HepG2 (cell line): ENCODE data around the gene CD44. TPM values are rescaled to one million over a fixed set of nuclear protein-coding genes. Genes with fewer than 3 reads are reported as not detected.

ENCODE experiments used
- ATAC-seq: fragments of 200-7000 bp; cut with Tn5 transposase; 3 replicates; pipeline ENCODE4 v1.9.1; 2020; ENCODE audit warnings: mild to moderate bottlenecking, moderate library complexity
- BruUV-seq: library from RNA; stranded (reverse); fragments of 400-500 nt; replicated peaks from 2 replicates; lab custom pipeline; 2021; lab: Mats Ljungman, UMichigan
- CTCF ChIA-PET: fragments of 300-600 bp; formaldehyde crosslinking; extraction: SDS; loops from one replicate; lab custom pipeline; 2021; ENCODE audit warnings: low total read pairs, inconsistent platforms, low intra/inter-chr PET ratio; lab: Yijun Ruan, JAX
- POLR2A ChIA-PET: fragments of 350-600 bp; sonication (Branson Sonifier 250); formaldehyde crosslinking; loops from one replicate; lab custom pipeline; 2020; ENCODE audit warnings: antibody characterized with exemption, inconsistent platforms; lab: Yijun Ruan, JAX
- DNase-seq: peaks from one replicate; pipeline ENCODE4 v3.0.0-alpha.2; 2015; ENCODE audit warnings: low spot score
- FAIRE-seq: peaks from 3 replicates; lab custom pipeline; 2011; peaks lifted over from hg19 to GRCh38; lab: Jason Lieb, UNC
- H2AFZ ChIP-seq: one replicate; pipeline ENCODE4 v1.6.1; 2011; ENCODE audit warnings: low read length, inconsistent platforms
- H3K27ac ChIP-seq: fragments of 300-600 bp; 3 replicates; pipeline ENCODE4 v1.8.0; 2011; ENCODE audit warnings: mixed run types, mild to moderate bottlenecking, mixed read lengths, low read length, inconsistent platforms; ENCODE audit not compliant: insufficient read depth; ENCODE audit errors: extremely low read length
- H3K27me3 ChIP-seq, 2 experiments: fragments of 200-600 bp in 1 of 2; 2 replicates in 1 of 2; 3 replicates in 1 of 2; pipeline versions ENCODE4 v1.6.0 to v1.8.0; 2011; ENCODE audit warnings: low read length in 2 of 2, mild to moderate bottlenecking in 2 of 2, moderate library complexity in 2 of 2, inconsistent platforms in 1 of 2; ENCODE audit not compliant: insufficient read depth in 2 of 2, control insufficient read depth in 1 of 2
- H3K36me3 ChIP-seq, 2 experiments: fragments of 200-600 bp in 1 of 2; replicated peaks in 1 of 2; 2 replicates in 1 of 2; 3 replicates in 1 of 2; pipeline versions ENCODE4 v1.5.1 to v1.8.0; 2011; ENCODE audit warnings: low read length in 2 of 2, inconsistent platforms in 1 of 2; ENCODE audit not compliant: insufficient read depth in 2 of 2, control insufficient read depth in 1 of 2
- H3K4me1 ChIP-seq: 2 replicates; pipeline ENCODE4 v1.5.1; 2012; ENCODE audit warnings: low read length, inconsistent platforms; ENCODE audit not compliant: insufficient read depth
- H3K4me2 ChIP-seq: 2 replicates; pipeline ENCODE4 v1.6.0; 2011; ENCODE audit warnings: low read depth, low read length, inconsistent platforms
- H3K4me3 ChIP-seq, 3 experiments: fragments of 200-600 bp in 1 of 3; sonication (generic), shearing (Covaris generic) in 1 of 3; replicated peaks in 1 of 3; 2 replicates each; pipeline ENCODE4 v1.5.1; 2011 to 2016; ENCODE audit warnings: low read length in 3 of 3, inconsistent platforms in 2 of 3, low read depth in 2 of 3, mild to moderate bottlenecking in 2 of 3, control low read depth in 1 of 3, mixed read lengths in 1 of 3; ENCODE audit not compliant: insufficient read depth in 1 of 3
- H3K79me2 ChIP-seq: one replicate; pipeline ENCODE4 v1.6.1; 2011; ENCODE audit warnings: low read length, inconsistent platforms; ENCODE audit not compliant: insufficient read depth
- H3K9ac ChIP-seq: 2 replicates; pipeline ENCODE4 v1.6.0; 2011; ENCODE audit warnings: mild to moderate bottlenecking, low read depth, low read length, inconsistent platforms; ENCODE audit not compliant: insufficient read depth
- H3K9me3 ChIP-seq: 2 replicates; pipeline ENCODE4 v1.5.1; 2012; ENCODE audit warnings: mild to moderate bottlenecking, low read length
- H4K20me1 ChIP-seq: 2 replicates; pipeline ENCODE4 v1.6.0; 2011; ENCODE audit warnings: inconsistent platforms, mild to moderate bottlenecking, low read length, moderate library complexity; ENCODE audit not compliant: insufficient read depth
- CREB1 ChIP-seq, 2 experiments: fragments of 450-650 bp in 1 of 2; IDR thresholded peaks; 2 replicates each; pipeline ENCODE4 v1.6.1; 2016 to 2017; ENCODE audit warnings: control low read depth in 1 of 2, mild to moderate bottlenecking in 1 of 2, missing compliant biosample characterization in 1 of 2, missing genetic modification characterization in 1 of 2
- FIP1L1 ChIP-seq: fragments of 200-400 bp; formaldehyde crosslinking; IDR thresholded peaks from 2 replicates; pipeline ENCODE4 v1.6.1; 2018; ENCODE audit warnings: low read depth, mild to moderate bottlenecking, low read length, moderate library complexity, borderline replicate concordance; ENCODE audit not compliant: insufficient read depth
- GPN1 ChIP-seq: sonication (generic); formaldehyde crosslinking; IDR thresholded peaks from 2 replicates; pipeline ENCODE4 v1.5.1; 2020; ENCODE audit warnings: missing genetic modification reagents, borderline replicate concordance
- KLF9 ChIP-seq: IDR thresholded peaks from 2 replicates; pipeline ENCODE4 v1.6.1; 2016; ENCODE audit warnings: low read depth
- ONECUT2 ChIP-seq: sonication (generic); formaldehyde crosslinking; IDR thresholded peaks from 2 replicates; pipeline ENCODE4 v1.4.0; 2020; ENCODE audit warnings: missing genetic modification reagents
- XRCC5 ChIP-seq: fragments of 200-400 bp; formaldehyde crosslinking; optimal IDR thresholded peaks from 2 replicates; pipeline ENCODE3; 2017; ENCODE audit warnings: mild to moderate bottlenecking, low read length
- ZNF317 ChIP-seq: sonication (generic); formaldehyde crosslinking; IDR thresholded peaks from 2 replicates; pipeline ENCODE4 v1.5.0; 2020; ENCODE audit warnings: mild to moderate bottlenecking, missing genetic modification reagents
- ZSCAN21 ChIP-seq: sonication (generic); formaldehyde crosslinking; IDR thresholded peaks from 2 replicates; pipeline ENCODE4 v1.8.0; 2022; ENCODE audit warnings: mild to moderate bottlenecking, missing genetic modification reagents, moderate library complexity, borderline replicate concordance
- WGBS: methylation state at CpG from one replicate; pipeline ENCODE4 v1.1.6; 2017; ENCODE audit warnings: low lambda C conversion rate; 5-methylcytosine and 5-hydroxymethylcytosine counted together
- in situ Hi-C: cut with HindIII; loops from 2 replicates; pipeline ENCODE4 v1.10.0; 2017; ENCODE audit warnings: low pct_unique_long_range_greater_than_20kb; ENCODE audit not compliant: extremely low pct_ligation_motif_present
- intact Hi-C: fragments of 100-400 bp; cut with micrococcal nuclease; formaldehyde crosslinking; loops from one replicate; pipeline ENCODE4 v1.10.0; 2022; ENCODE audit not compliant: unreplicated experiment
- polyA plus RNA-seq, 8 experiments: library from polyadenylated mRNA; depleted of rRNA in 3 of 8; stranded (reverse) in 7 of 8; unstranded in 1 of 8; fragments of >200 nt; fragmentation: Illumina TruSeq in 4 of 8; extraction: Trizol in 4 of 8; gene quantifications; 2 replicates each; pipeline versions ENCODE4 v1.2.1 to v1.2.3, GENCODE V29; 2011 to 2016; ENCODE audit warnings: low read depth in 4 of 8, missing spikeins in 1 of 8, mixed read lengths in 1 of 8; ENCODE audit not compliant: insufficient read depth in 1 of 8
- total RNA-seq, 5 experiments: library from RNA; depleted of rRNA; stranded (reverse); fragments of >200 nt; fragmentation: Illumina TruSeq; extraction: Trizol; gene quantifications; 2 replicates each; pipeline ENCODE4 v1.2.3, GENCODE V29; 2016; ENCODE audit warnings: low read depth in 1 of 5

The CD44 gene
- total and polyA plus RNA-seq, 2 of the 13 experiments (the other 11 are each of a cell fraction or from before 2014, with no cell fraction given): 0.02 to 0.11 TPM

- TF ChIP-seq ZSCAN21 (CRISPR knock-in tag) (no peak), FIP1L1 (no peak)
- no peaks in the 10 kb centered on the region for H3K79me2 ChIP-seq
- H3K4me1 ChIP-seq: peaks cover 5% of the 10 kb centered on the region
- H4K20me1 ChIP-seq: no peaks in the 10 kb centered on the region
- no peak for ATAC-seq
- no peak overlapping the region for H3K9ac ChIP-seq
- H3K27ac ChIP-seq: no peak overlapping the region
- no peaks in the 10 kb centered on the region for H3K9me3 ChIP-seq
- BruUV-seq: no TSS peak
- no peak for FAIRE-seq
- in situ Hi-C loops (no loop called here), intact Hi-C loops (no loop called here)
- ChIA-PET CTCF (no interaction called here), POLR2A (no interaction called here)
- DNase-seq: no peak
- no peak overlapping the region for H3K4me2 ChIP-seq
- H3K4me3 ChIP-seq: no peak overlapping the region
- H3K36me3 ChIP-seq: no peaks in the 10 kb centered on the region
- no peaks in the 10 kb centered on the region for H3K27me3 ChIP-seq
- 7% methylated on average over 3 of the region's 3 CpGs for WGBS
- H2AFZ ChIP-seq: no peak overlapping the region
Measured at GRCh38 chr11:35211952-35212351, 73.0 kb downstream of the CD44 start.

GRCh38 chr11:35214226-35214770 lies 75.3 kb downstream of the CD44 start:
- no peak overlapping the region for H3K9ac ChIP-seq
- in situ Hi-C loops: no loop called here
- FAIRE-seq (no peak), ATAC-seq (no peak)
- no TSS peak for BruUV-seq
- TF ChIP-seq ONECUT2 (CRISPR knock-in tag) (no peak), GPN1 (CRISPR knock-in tag) (no peak), XRCC5 (no peak), KLF9 (no peak), CREB1 (IDR thresholded peaks at IDR 0.05) (no peak), CREB1 (CRISPR knock-in tag; IDR thresholded peaks at IDR 0.05) (no peak), ZNF317 (no peak)
- TF ChIP-seq, all 625 proteins: peak for 0
- Histone ChIP-seq H3K9me3 (no peaks in the 10 kb centered on the region), H3K4me3 (no peak overlapping the region), H3K27me3 (peaks cover 0 to 4% of the 10 kb centered on the region in 2 experiments; a peak in 1 of 5 replicates), H3K27ac (no peak overlapping the region), H3K4me1 (peaks cover 12% of the 10 kb centered on the region), H4K20me1 (no peaks in the 10 kb centered on the region), H3K79me2 (no peaks in the 10 kb centered on the region), H3K36me3 (no peaks in the 10 kb centered on the region), H3K4me2 (no peak overlapping the region), H2AFZ (no peak overlapping the region)
- 29% methylated on average over 2 of the region's 2 CpGs for WGBS
- DNase-seq: no peak
- intact Hi-C loops: no loop called here
- ChIA-PET CTCF (no interaction called here), POLR2A (no interaction called here)
